HepG2 (cell line): ENCODE data around the gene FLAD1. TPM values are rescaled to one million over a fixed set of nuclear protein-coding genes. Genes with fewer than 3 reads are reported as not detected.

ENCODE experiments used
- ARNTL ChIP-seq: sonication (generic); formaldehyde crosslinking; IDR thresholded peaks from 2 replicates; pipeline ENCODE4 v1.4.0; 2020; ENCODE audit warnings: mild to moderate bottlenecking, missing genetic modification reagents
- CREM ChIP-seq, 2 experiments: sonication (generic) in 1 of 2; formaldehyde crosslinking in 1 of 2; IDR thresholded peaks; 2 replicates each; pipeline versions ENCODE4 v1.4.0 to v1.6.1; 2016 to 2020; ENCODE audit warnings: antibody characterized with exemption in 1 of 2, mild to moderate bottlenecking in 1 of 2, missing genetic modification reagents in 1 of 2
- EHMT2 ChIP-seq: fragments of 200-600 bp; sonication (generic); IDR thresholded peaks from 2 replicates; pipeline ENCODE4 v1.7.0; 2017; ENCODE audit warnings: antibody characterized with exemption, low read depth, low read length, borderline replicate concordance
- GABPA ChIP-seq, 2 experiments: IDR thresholded peaks; 2 replicates each; pipeline ENCODE4 v1.6.1; 2011 to 2016; ENCODE audit warnings: low read depth in 2 of 2, low read length in 1 of 2, missing biosample characterization in 1 of 2, missing genetic modification characterization in 1 of 2
- GATA4 ChIP-seq: sonication (generic); IDR thresholded peaks from 2 replicates; pipeline ENCODE4 v1.6.1; 2016; ENCODE audit warnings: antibody characterized with exemption, low read depth, borderline replicate concordance
- KMT2A ChIP-seq: sonication (generic); formaldehyde crosslinking; IDR thresholded peaks from 2 replicates; pipeline ENCODE4 v1.4.0; 2020; ENCODE audit warnings: missing genetic modification reagents
- MED8 ChIP-seq: sonication (generic); formaldehyde crosslinking; IDR thresholded peaks from 2 replicates; pipeline ENCODE4 v1.8.1; 2023; ENCODE audit warnings: mild to moderate bottlenecking, missing genetic modification reagents; ENCODE audit not compliant: insufficient replicate concordance
- MEIS2 ChIP-seq: sonication (generic); formaldehyde crosslinking; IDR thresholded peaks from 2 replicates; pipeline ENCODE4 v1.9.0; 2021; ENCODE audit warnings: mild to moderate bottlenecking, missing genetic modification reagents
- PHF5A ChIP-seq: IDR thresholded peaks from one replicate; pipeline ENCODE4 v1.6.1; 2018; ENCODE audit warnings: low read depth, missing genetic modification reagents; ENCODE audit not compliant: unreplicated experiment
- RNF2 ChIP-seq: fragments of 450-650 bp; conservative IDR thresholded peaks from 2 replicates; pipeline ENCODE4 v1.6.1; 2016; ENCODE audit warnings: low read depth
- XRCC5 ChIP-seq: fragments of 200-400 bp; formaldehyde crosslinking; optimal IDR thresholded peaks from 2 replicates; pipeline ENCODE3; 2017; ENCODE audit warnings: mild to moderate bottlenecking, low read length
- ZBTB1 ChIP-seq: sonication (generic); formaldehyde crosslinking; IDR thresholded peaks from 2 replicates; pipeline ENCODE4 v1.4.0; 2020; ENCODE audit warnings: missing genetic modification reagents, borderline replicate concordance
- ZKSCAN8 ChIP-seq: IDR thresholded peaks from 2 replicates; pipeline ENCODE4 v1.6.1; 2016; ENCODE audit warnings: borderline replicate concordance, missing genetic modification reagents, missing compliant biosample characterization
- ZNF121 ChIP-seq: sonication (generic); formaldehyde crosslinking; IDR thresholded peaks from 2 replicates; pipeline ENCODE4 v1.5.0; 2020; ENCODE audit warnings: mild to moderate bottlenecking, missing genetic modification reagents
- ZNF446 ChIP-seq: sonication (generic); formaldehyde crosslinking; IDR thresholded peaks from 2 replicates; pipeline ENCODE4 v1.5.0; 2020; ENCODE audit warnings: mild to moderate bottlenecking, missing genetic modification reagents
- ZNF572 ChIP-seq: sonication (generic); formaldehyde crosslinking; IDR thresholded peaks from 2 replicates; pipeline ENCODE4 v1.5.1; 2020; ENCODE audit warnings: mild to moderate bottlenecking, missing genetic modification reagents
- ZNF609 ChIP-seq: sonication (generic); formaldehyde crosslinking; IDR thresholded peaks from 2 replicates; pipeline ENCODE4 v1.4.0; 2020; ENCODE audit warnings: mild to moderate bottlenecking, missing genetic modification reagents, borderline replicate concordance
- ZNF766 ChIP-seq: sonication (generic); formaldehyde crosslinking; IDR thresholded peaks from 2 replicates; pipeline ENCODE4 v1.5.0; 2020; ENCODE audit warnings: missing genetic modification reagents, borderline replicate concordance
- ZSCAN9 ChIP-seq: IDR thresholded peaks from 2 replicates; pipeline ENCODE4 v1.6.1; 2016; ENCODE audit warnings: borderline replicate concordance
- ZXDC ChIP-seq: sonication (generic); formaldehyde crosslinking; IDR thresholded peaks from 2 replicates; pipeline ENCODE4 v1.5.0; 2020; ENCODE audit warnings: mild to moderate bottlenecking, missing genetic modification reagents
- polyA plus RNA-seq, 8 experiments: library from polyadenylated mRNA; depleted of rRNA in 3 of 8; stranded (reverse) in 7 of 8; unstranded in 1 of 8; fragments of >200 nt; fragmentation: Illumina TruSeq in 4 of 8; extraction: Trizol in 4 of 8; gene quantifications; 2 replicates each; pipeline versions ENCODE4 v1.2.1 to v1.2.3, GENCODE V29; 2011 to 2016; ENCODE audit warnings: low read depth in 4 of 8, missing spikeins in 1 of 8, mixed read lengths in 1 of 8; ENCODE audit not compliant: insufficient read depth in 1 of 8
- total RNA-seq, 5 experiments: library from RNA; depleted of rRNA; stranded (reverse); fragments of >200 nt; fragmentation: Illumina TruSeq; extraction: Trizol; gene quantifications; 2 replicates each; pipeline ENCODE4 v1.2.3, GENCODE V29; 2016; ENCODE audit warnings: low read depth in 1 of 5
- TF ChIP-seq, protein P1 (sequence below): sonication (generic); formaldehyde crosslinking; IDR thresholded peaks from 2 replicates; pipeline ENCODE4 v1.5.0; 2020; ENCODE audit warnings: missing genetic modification reagents

The FLAD1 gene
- total and polyA plus RNA-seq, 2 of the 13 experiments (the other 11 are each of a cell fraction or from before 2014, with no cell fraction given), result 25.9 to 32.8 TPM

DNA sequence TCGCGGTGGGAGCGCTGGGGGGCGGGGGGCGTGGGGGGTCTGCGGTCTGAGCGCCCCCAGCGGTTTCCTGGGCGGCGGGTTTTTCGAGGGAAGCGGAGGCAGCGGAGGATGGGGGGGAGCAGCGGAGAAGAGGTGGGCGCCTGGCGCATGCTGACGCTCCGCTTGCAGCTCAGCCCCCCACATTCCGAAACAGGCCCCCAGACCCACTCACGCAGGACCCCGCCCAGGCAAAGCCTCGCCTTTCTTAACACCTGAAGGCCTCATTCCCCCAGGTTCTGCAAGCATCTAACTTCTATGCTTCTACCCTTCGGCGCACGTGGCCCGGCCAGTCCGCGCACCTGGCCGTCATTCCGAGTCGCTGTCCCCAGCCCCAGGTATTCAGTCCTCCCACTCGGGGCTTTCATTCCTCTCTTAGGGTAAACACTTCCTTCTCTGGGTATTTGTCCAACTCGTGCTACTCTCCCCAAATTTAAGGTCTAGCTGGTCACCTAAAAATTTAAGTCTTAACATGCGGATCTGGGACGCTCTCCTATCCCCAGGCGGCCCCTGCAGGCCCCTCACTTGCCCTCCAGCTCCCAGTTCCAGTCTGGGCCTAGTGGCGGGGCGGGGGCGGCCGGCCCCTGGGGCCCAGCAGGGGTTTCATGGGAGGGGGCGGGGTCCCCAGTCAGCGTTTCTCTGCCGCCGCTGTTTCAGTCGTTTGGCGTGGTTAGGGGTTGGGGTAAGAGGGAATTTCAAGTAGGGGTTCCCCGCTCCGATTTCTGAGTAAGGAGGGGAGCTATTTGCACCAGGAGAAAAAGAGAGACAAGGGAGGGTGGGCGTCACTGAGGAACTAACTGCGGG is 16.6 kb downstream of the FLAD1 start (continued):
- TF ChIP-seq GATA4 (no peak), ZBTB1 (CRISPR knock-in tag) (no peak), ZNF572 (CRISPR knock-in tag) (no peak), ZSCAN9 (CRISPR knock-in tag) (peak; percentile 57; the same call in 1 of the 2 replicates), KMT2A (CRISPR knock-in tag) (0 out of 2 replicates have a peak, but pooled peaks have one; percentile 23), RNF2 (no peak), MED8 (no peak), CREM (IDR thresholded peaks at IDR 0.05) (no peak), CREM (CRISPR knock-in tag; IDR thresholded peaks at IDR 0.05) (no peak), XRCC5 (peak; percentile 50), ZKSCAN8 (CRISPR knock-in tag) (no peak), MEIS2 (no peak), ZXDC (no peak), PHF5A (no peak), ZNF766 (CRISPR knock-in tag) (no peak), ZNF121 (CRISPR knock-in tag) (no peak), EHMT2 (no peak), ZNF609 (no peak), ZNF446 (CRISPR knock-in tag) (0 out of 2 replicates have a peak, but pooled peaks have one; percentile 53), ARNTL (CRISPR knock-in tag) (peak; percentile 30; the same call in 1 of the 2 replicates), GABPA (IDR thresholded peaks at IDR 0.05; ENCODE audit: low read depth, low read length) (no peak), GABPA (CRISPR knock-in tag; IDR thresholded peaks at IDR 0.05; ENCODE audit: low read depth) (0 out of 2 replicates have a peak, but pooled peaks have one; percentile 20)
- TF ChIP-seq, protein P1, sequence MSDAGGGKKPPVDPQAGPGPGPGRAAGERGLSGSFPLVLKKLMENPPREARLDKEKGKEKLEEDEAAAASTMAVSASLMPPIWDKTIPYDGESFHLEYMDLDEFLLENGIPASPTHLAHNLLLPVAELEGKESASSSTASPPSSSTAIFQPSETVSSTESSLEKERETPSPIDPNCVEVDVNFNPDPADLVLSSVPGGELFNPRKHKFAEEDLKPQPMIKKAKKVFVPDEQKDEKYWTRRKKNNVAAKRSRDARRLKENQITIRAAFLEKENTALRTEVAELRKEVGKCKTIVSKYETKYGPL (CRISPR knock-in tag), result no peak
